ENCODE data around the gene NSUN5. TPM values are rescaled to one million over a fixed set of nuclear protein-coding genes. Genes with fewer than 3 reads are reported as not detected.

Gene NSUN5
- 43.9 to 60.8 TPM (median 56.0 TPM) in 5 replicates for total RNA-seq (2022; extraction: Qiagen RNA extraction; ENCODE audit: low read depth)

DNA sequence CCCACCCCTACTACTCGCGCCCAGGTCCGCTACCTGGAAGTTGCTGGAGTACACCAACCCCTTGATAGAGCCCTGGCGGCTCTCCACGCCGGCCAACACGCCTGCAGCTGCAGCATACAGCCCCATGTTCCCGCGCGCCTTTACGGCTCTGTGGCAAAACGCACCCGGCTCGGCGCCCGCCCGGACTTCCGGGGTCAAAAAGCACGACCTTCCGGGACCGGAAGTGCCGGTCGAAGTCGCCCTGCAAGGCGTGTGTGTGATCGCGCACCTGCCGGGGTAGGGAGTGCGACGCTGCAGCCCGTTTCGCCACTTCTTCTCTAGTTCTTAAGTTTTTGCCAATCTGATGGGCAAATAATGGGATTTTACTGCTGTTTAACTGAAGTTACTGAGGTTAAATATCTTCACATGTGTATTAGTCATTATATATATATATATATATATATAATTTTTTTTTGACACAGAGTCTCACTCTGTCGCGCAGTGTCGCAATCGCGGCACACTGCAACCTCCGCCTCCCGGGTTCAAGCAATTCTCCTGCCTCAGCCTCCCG lies at the start of gene NSUN5:
NSUN5 (minus strand) TSS at position 162 of the 550 bp plus-strand sequence; CDS start at position 126, 36 bp downstream.

DNA sequence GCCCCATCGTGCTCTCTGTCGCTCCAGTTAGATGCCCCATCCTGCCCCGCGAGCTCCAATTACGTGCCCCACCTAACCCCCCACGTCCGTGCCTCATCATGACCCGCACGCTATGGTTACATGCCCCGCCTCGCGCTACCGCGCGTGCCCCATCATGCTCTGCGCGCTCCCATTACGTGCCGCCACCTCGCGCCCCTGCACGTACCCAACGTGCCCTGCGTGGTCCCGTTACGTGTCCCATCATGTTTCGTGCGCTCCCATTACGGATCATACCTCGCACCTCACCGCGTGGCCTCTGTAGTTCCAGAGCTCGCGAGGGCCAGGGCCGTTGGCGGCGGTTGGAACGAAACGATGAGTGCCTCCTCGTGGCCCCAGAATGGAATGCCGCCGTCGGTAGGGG lies 19.3 kb upstream of the NSUN5 start, which contains the start of the genes FKBP6 and TRIM50:
FKBP6 (plus strand) TSS at position 240 of the 400 bp plus-strand sequence. CDS start 268 bp downstream, outside the sequence.
TRIM50 (minus strand) TSS at position 161 of the 400 bp plus-strand sequence. CDS start 3,295 bp downstream, outside the sequence.

Other genes starting within 250 kb of the NSUN5 start
- not detected in 5 replicates for gene SPDYE9, start 222.8 kb downstream of the NSUN5 start, total RNA-seq (2022; extraction: Qiagen RNA extraction; ENCODE audit: low read depth)
- not detected in 5 replicates for gene TRIM50, start 19.3 kb upstream of the NSUN5 start, total RNA-seq (2022; extraction: Qiagen RNA extraction; ENCODE audit: low read depth)
- gene FKBP6, start 19.3 kb upstream of the NSUN5 start, total RNA-seq (2022; extraction: Qiagen RNA extraction; ENCODE audit: low read depth) = not detected in 5 replicates
- gene FZD9, start 125.0 kb upstream of the NSUN5 start, total RNA-seq (2022; extraction: Qiagen RNA extraction; ENCODE audit: low read depth) = 1.1 to 2.0 TPM (median 1.9 TPM) in 5 replicates
- gene BAZ1B, start 213.5 kb upstream of the NSUN5 start, total RNA-seq (2022; extraction: Qiagen RNA extraction; ENCODE audit: low read depth) = 52.1 to 66.9 TPM (median 61.1 TPM) in 5 replicates
- 64.3 to 77.7 TPM (median 72.6 TPM) in 5 replicates for gene BCL7B, start 248.9 kb upstream of the NSUN5 start, total RNA-seq (2022; extraction: Qiagen RNA extraction; ENCODE audit: low read depth)

Measured in A549 treated with RU486 at 1 μM for 4 hours (cell line).